ENCODE data around the gene SELP.
"Not testable (repeated sequence)": the region's sequence is repeated elsewhere in the genome, so short reads cannot be mapped to it uniquely, and the experiment has no call there.

The SELP gene

GRCh38 chr1:169630006-169630405 is at the start of gene SELP:
Gene SELP, minus strand, starts transcription at chr1:169630124. Its CDS starts 50 bp downstream, at chr1:169630074.
- DNase-seq (ENCODE audit: low spot score), result no peak

- DNase-seq (ENCODE audit: low spot score), result no peak
Measured at GRCh38 chr1:169679692-169680091, 49.8 kb upstream of the SELP start.

GRCh38 chr1:169676001-169676400 is 46.1 kb upstream of the SELP start:
- DNase-seq (ENCODE audit: low spot score), result no peak

DNA sequence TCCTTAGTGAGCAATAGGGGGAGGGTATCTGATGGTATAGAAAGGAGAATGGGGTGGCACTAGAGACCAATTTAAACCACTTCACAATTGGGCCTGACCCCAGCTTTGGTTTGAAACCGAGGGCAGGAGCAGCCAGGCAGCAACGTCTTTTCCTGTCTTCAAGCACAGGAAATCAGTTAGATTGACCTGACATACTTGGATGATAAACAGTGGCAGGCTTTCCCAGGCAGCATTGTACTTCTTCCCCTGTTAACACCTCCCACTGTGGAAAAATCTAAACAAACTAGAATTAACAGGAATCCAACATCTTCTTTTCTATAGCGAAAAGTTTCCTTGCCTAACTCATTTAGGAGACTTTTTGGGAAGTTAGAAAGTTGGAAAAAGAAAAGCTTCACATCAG is 40.9 kb upstream of the SELP start:
- no peak for DNase-seq (ENCODE audit: low spot score)

DNA sequence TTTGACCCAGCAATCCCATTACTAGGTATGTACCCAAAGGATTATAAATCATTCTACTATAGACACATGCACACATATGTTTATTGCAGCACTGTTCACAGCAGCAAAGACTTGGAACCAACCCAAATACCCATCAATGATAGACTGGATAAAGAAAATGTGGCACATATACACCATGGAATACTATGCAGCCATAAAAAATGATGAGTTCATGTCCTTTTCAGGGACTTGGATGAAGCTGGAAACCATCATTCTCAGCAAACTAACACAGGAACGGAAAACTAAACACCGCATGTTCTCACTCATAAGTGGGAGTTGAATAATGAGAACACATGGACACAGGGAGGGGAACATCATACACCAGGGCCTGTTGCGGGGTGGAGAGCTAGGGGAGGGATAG is 40.3 kb upstream of the SELP start:
- not testable (repeated sequence) for DNase-seq (ENCODE audit: low spot score)

- not testable (repeated sequence) for DNase-seq (ENCODE audit: low spot score)
Measured at GRCh38 chr1:169667699-169668596, 38.0 kb upstream of the SELP start.

- not testable (repeated sequence) for DNase-seq (ENCODE audit: low spot score)
Measured at GRCh38 chr1:169667227-169667639, 37.3 kb upstream of the SELP start.

- not testable (repeated sequence) for DNase-seq (ENCODE audit: low spot score)
Measured at GRCh38 chr1:169662680-169663079, 32.8 kb upstream of the SELP start.

DNA sequence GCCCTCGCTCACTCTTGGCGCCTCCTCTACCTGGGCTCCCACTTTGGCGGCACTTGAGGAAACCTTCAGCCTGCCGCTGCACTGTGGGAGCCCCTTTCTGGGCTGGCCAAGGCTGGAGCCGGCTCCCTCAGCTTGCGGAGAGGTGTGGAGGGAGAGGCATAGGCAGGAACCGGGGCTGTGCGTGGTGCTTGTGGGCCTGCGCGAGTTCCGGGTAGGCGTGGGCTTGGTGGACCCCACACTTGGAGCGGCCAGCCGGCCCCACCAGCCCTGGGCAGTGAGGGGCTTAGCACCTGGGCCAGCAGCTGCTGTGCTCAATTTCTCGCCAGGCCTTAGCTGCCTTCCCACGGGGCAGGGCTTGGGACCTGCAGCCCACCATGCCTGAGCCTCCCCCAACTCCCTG is 31.1 kb upstream of the SELP start:
- not testable (repeated sequence) for DNase-seq (ENCODE audit: low spot score)

GRCh38 chr1:169658777-169659176 is 28.9 kb upstream of the SELP start:
- DNase-seq (ENCODE audit: low spot score), result not testable (repeated sequence)

GRCh38 chr1:169653873-169654272 is 23.9 kb upstream of the SELP start:
- DNase-seq (ENCODE audit: low spot score), result no peak

- DNase-seq (ENCODE audit: low spot score), result no peak
Measured at GRCh38 chr1:169651035-169651434, 21.1 kb upstream of the SELP start.

GRCh38 chr1:169650551-169650950 is 20.6 kb upstream of the SELP start:
- peak; percentile 31 for DNase-seq (ENCODE audit: low spot score)

- no peak for DNase-seq (ENCODE audit: low spot score)
Measured at GRCh38 chr1:169648709-169649108, 18.8 kb upstream of the SELP start.

- DNase-seq (ENCODE audit: low spot score), result no peak
Measured at GRCh38 chr1:169648187-169648586, 18.3 kb upstream of the SELP start.

DNA sequence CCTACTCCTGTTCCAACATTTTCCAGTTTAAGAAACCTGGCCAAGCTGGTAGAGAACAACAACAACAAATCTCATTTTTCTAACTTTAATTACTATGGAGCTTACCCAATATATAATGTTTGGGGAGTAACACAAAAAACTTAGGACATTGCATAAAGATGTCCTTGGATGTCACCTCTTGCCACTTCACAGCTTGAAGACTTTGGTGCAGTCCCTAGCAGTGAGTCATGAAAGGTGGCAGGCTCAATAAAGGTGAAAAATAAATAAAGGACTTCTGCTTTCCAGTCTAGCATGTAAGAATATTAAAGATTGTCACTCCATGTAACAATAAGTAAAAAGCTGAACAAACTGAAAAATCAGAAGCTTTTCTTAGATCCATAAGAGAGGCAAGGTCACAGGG is 17.6 kb upstream of the SELP start:
- no peak for DNase-seq (ENCODE audit: low spot score)

GRCh38 chr1:169644297-169644696 is 14.4 kb upstream of the SELP start:
- DNase-seq (ENCODE audit: low spot score), result no peak

DNA sequence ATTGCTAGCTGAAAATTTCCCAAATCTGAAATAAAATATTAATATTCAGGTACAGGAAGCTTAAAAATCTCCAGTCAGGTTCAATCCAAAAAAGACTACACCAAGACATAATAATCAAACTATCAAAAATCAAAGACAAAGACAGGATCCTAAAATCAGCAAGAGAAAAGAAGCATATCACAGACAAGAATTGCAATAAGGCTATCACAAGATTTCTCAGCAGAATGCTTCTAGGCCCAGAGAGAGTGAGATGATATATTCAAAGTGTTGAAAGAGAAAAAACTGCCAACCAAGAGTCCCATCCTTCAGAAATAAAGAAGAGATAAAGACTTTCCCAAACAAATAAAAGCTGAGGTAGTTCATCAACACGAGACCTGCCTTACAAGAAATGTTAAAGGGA is 5.0 kb upstream of the SELP start:
- DNase-seq (ENCODE audit: low spot score), result no peak

GRCh38 chr1:169634145-169634544 is 4.2 kb upstream of the SELP start:
- no peak for DNase-seq (ENCODE audit: low spot score)

- no peak for DNase-seq (ENCODE audit: low spot score)
Measured at GRCh38 chr1:169631249-169631648, 1.3 kb upstream of the SELP start.

DNA sequence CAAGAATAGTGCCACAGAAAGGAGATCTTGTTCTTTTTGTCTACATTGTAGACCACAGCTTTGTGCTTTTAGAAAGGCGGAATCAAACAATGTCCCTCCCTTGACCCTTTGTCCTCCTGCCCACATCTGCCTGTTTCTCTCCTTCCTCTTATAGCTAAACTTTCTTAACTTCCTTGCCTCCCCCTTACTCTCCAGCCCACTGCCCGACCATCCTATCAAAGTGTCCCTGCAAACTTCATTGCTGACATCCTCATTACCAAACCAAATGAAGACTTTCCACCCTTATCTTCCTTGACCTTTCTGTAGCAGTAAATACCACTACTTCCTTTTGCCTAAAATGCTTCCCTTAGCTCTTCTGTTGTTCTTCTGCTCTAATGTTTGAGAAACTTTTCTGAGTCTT is 5.0 kb downstream of the SELP start:
- DNase-seq (ENCODE audit: low spot score), result no peak

DNA sequence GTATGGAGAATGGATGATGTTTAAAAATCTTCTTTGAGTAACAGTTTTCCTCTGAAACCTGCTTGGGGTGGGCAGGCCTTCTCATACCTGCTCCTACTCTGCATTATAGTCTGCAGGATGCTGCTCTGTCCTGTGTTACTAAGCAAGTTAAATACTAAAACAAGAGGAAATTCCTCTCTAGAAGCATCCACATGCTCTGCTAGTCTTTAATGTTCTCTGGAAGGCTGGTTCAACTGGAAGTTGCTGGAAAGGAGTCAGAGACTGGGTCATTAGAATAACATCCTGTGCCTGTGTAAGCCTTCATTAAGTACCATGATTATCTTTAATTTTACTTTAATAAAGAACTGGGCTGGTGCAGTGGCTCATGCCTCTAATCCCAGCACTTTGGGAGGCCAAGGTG is 5.8 kb downstream of the SELP start:
- no peak for DNase-seq (ENCODE audit: low spot score)

GRCh38 chr1:169623132-169623926 is 6.6 kb downstream of the SELP start:
- DNase-seq (ENCODE audit: low spot score), result no peak
